GM12878 (cell line): ENCODE results near the gene TGM5. TPM values are rescaled to one million over a fixed set of nuclear protein-coding genes. Genes with fewer than 3 reads are reported as not detected.

Source experiments
- ATAC-seq: fragments of 200-7000 bp; cut with Tn5 transposase; 3 replicates; pipeline ENCODE4 v1.9.1; 2020; ENCODE audit warnings: mild to moderate bottlenecking, moderate library complexity
- BruUV-seq: library from RNA; stranded (reverse); fragments of 400-500 nt; replicated peaks from 2 replicates; lab custom pipeline; 2021; lab: Mats Ljungman, UMichigan
- CTCF ChIA-PET: fragments of 300-600 bp; sonication (Branson Sonifier 250); formaldehyde crosslinking; extraction: SDS; loops from one replicate; lab custom pipeline; 2021; ENCODE audit warnings: inconsistent platforms; lab: Yijun Ruan, JAX
- POLR2A ChIA-PET: fragments of 350-600 bp; formaldehyde crosslinking; extraction: SDS; loops from one replicate; lab custom pipeline; 2021; ENCODE audit warnings: inconsistent platforms; lab: Charles Lee
- RAD21 ChIA-PET: fragments of 300-600 bp; sonication (Branson Sonifier 250); formaldehyde crosslinking; loops from one replicate; lab custom pipeline; 2023; ENCODE audit warnings: antibody characterized with exemption; ENCODE audit not compliant: unreplicated experiment; lab: Charles Lee
- SMC1A ChIA-PET: fragments of 300-600 bp; sonication (Branson Sonifier 250); formaldehyde crosslinking; loops from one replicate; lab custom pipeline; 2023; ENCODE audit not compliant: unreplicated experiment, uncharacterized antibody; lab: Charles Lee
- DNase-seq: peaks from one replicate; pipeline ENCODE4 v3.0.0-alpha.2; 2011; ENCODE audit warnings: low read depth, low spot score
- FAIRE-seq: peaks from 3 replicates; lab custom pipeline; 2011; peaks lifted over from hg19 to GRCh38; lab: Jason Lieb, UNC
- H2AFZ ChIP-seq: 2 replicates; pipeline ENCODE4 v1.6.0; 2011; ENCODE audit warnings: low read depth, low read length, control low read depth; ENCODE audit not compliant: control insufficient read depth
- H3K27ac ChIP-seq: 2 replicates; pipeline ENCODE4 v1.5.1; 2011; ENCODE audit warnings: control low read depth; ENCODE audit not compliant: control insufficient read depth, insufficient read depth
- H3K27me3 ChIP-seq, 2 experiments: replicated peaks in 1 of 2; 2 replicates each; pipeline versions ENCODE4 v1.6.0 to v1.6.1; 2011; ENCODE audit warnings: low read length in 1 of 2; ENCODE audit not compliant: control insufficient read depth in 2 of 2, insufficient read depth in 2 of 2
- H3K36me3 ChIP-seq, 2 experiments: 2 replicates each; pipeline ENCODE4 v1.5.1; 2011; ENCODE audit warnings: low read length in 1 of 2; ENCODE audit not compliant: control insufficient read depth in 2 of 2, insufficient read depth in 2 of 2
- H3K4me1 ChIP-seq: 2 replicates; pipeline ENCODE4 v1.6.1; 2011; ENCODE audit warnings: mild to moderate bottlenecking, low read length, moderate library complexity, mixed read lengths; ENCODE audit not compliant: control insufficient read depth, insufficient read depth
- H3K4me2 ChIP-seq: 2 replicates; pipeline ENCODE4 v1.6.0; 2011; ENCODE audit warnings: control low read depth; ENCODE audit not compliant: control insufficient read depth, insufficient read depth
- H3K4me3 ChIP-seq: fragments of 200-600 bp; sonication (generic); 2 replicates; pipeline ENCODE4 v1.5.1; 2016
- H3K79me2 ChIP-seq: 2 replicates; pipeline ENCODE4 v1.6.0; 2011; ENCODE audit warnings: low read length; ENCODE audit not compliant: control insufficient read depth, insufficient read depth
- H3K9ac ChIP-seq: 2 replicates; pipeline ENCODE4 v1.8.0; 2011; ENCODE audit warnings: low read length, control low read depth, mixed read lengths; ENCODE audit not compliant: control insufficient read depth, insufficient read depth
- H3K9me3 ChIP-seq: replicated peaks from 3 replicates; pipeline ENCODE4 v1.5.1; 2011; ENCODE audit warnings: mild to moderate bottlenecking, low read length; ENCODE audit not compliant: control insufficient read depth, insufficient read depth
- H4K20me1 ChIP-seq: 2 replicates; pipeline ENCODE4 v1.6.0; 2011; ENCODE audit not compliant: control insufficient read depth, insufficient read depth
- BCL11A ChIP-seq: IDR thresholded peaks from 2 replicates; pipeline ENCODE4 v1.6.1; 2011; ENCODE audit warnings: low read depth, low read length
- BHLHE40 ChIP-seq, 2 experiments: fragments of 450-650 bp in 1 of 2; IDR thresholded peaks; 2 replicates each; pipeline ENCODE4 v1.6.1; 2011 to 2017; ENCODE audit warnings: low read depth in 2 of 2, borderline replicate concordance in 1 of 2, improper control_type of control experiment in 1 of 2, low read length in 1 of 2, mild to moderate bottlenecking in 1 of 2
- DPF2 ChIP-seq: fragments of 450-650 bp; IDR thresholded peaks from 2 replicates; pipeline ENCODE4 v1.6.1; 2017; ENCODE audit warnings: mild to moderate bottlenecking
- GABPA ChIP-seq: IDR thresholded peaks from 2 replicates; pipeline ENCODE4 v1.6.1; 2014; ENCODE audit warnings: antibody characterized with exemption, low read depth, mild to moderate bottlenecking, inconsistent platforms
- HDGF ChIP-seq: fragments of 450-650 bp; IDR thresholded peaks from 2 replicates; pipeline ENCODE4 v1.6.1; 2016; ENCODE audit warnings: antibody characterized with exemption
- IKZF1 ChIP-seq: fragments of 450-650 bp; conservative IDR thresholded peaks from 2 replicates; pipeline ENCODE4 v1.6.1; 2017; ENCODE audit warnings: antibody characterized with exemption, mild to moderate bottlenecking
- IKZF2 ChIP-seq, 2 experiments: fragments of 450-650 bp; IDR thresholded peaks; 2 replicates each; pipeline ENCODE4 v1.6.1; 2017; ENCODE audit warnings: mild to moderate bottlenecking in 2 of 2, moderate library complexity in 2 of 2
- PML ChIP-seq: IDR thresholded peaks from 2 replicates; pipeline ENCODE4 v1.6.1; 2012; ENCODE audit warnings: low read length, inconsistent platforms
- WGBS: methylation state at CpG from one replicate; pipeline ENCODE4 v1.1.6; 2016; ENCODE audit warnings: low lambda C conversion rate; ENCODE audit not compliant: insufficient replicate concordance, insufficient coverage; ENCODE audit errors: missing lambda C conversion rate; 5-methylcytosine and 5-hydroxymethylcytosine counted together
- in situ Hi-C: fragments of 300-500 bp; cut with MboI; formaldehyde crosslinking; loops from 9 replicates; pipeline ENCODE4 v1.14.3; 2018; ENCODE audit warnings: mixed read lengths
- intact Hi-C: fragments of 100-400 bp; cut with micrococcal nuclease; formaldehyde crosslinking; loops from one replicate; pipeline ENCODE4 v1.14.2; 2022; ENCODE audit not compliant: unreplicated experiment
- polyA plus RNA-seq, 11 experiments: library from polyadenylated mRNA; depleted of rRNA in 4 of 11; unstranded in 6 of 11; stranded (reverse) in 5 of 11; fragments of >200 nt; fragmentation: Nextera tagmentation in 4 of 11; fragmentation: Illumina TruSeq in 1 of 11; extraction: Ambion mirVana in 4 of 11; extraction: Trizol in 1 of 11; gene quantifications; 1 replicate in 1 of 11; 2 replicates in 10 of 11; pipeline versions ENCODE4 v1.2.1 to v1.2.3, GENCODE V29; 2011 to 2016; ENCODE audit warnings: inconsistent platforms in 2 of 11, missing spikeins in 2 of 11, low read depth in 1 of 11
- total RNA-seq, 4 experiments: library from RNA; depleted of rRNA in 3 of 4; stranded (reverse); fragments of >200 nt in 3 of 4; fragmentation: Illumina TruSeq in 1 of 4; extraction: Trizol in 1 of 4; gene quantifications; 2 replicates each; pipeline versions ENCODE4 v1.2.1 to v1.2.3, GENCODE V29; 2013 to 2021
- TF ChIP-seq, protein P1 (sequence below): fragments of 450-650 bp; IDR thresholded peaks from 2 replicates; pipeline ENCODE4 v1.6.1; 2017; ENCODE audit warnings: mild to moderate bottlenecking, moderate library complexity

TGM5 gene
- total and polyA plus RNA-seq, 10 of the 15 experiments (the other 5 are each of a cell fraction or from before 2014, with no cell fraction given) = 4.4 to 27.1 (median 5.6) TPM

DNA sequence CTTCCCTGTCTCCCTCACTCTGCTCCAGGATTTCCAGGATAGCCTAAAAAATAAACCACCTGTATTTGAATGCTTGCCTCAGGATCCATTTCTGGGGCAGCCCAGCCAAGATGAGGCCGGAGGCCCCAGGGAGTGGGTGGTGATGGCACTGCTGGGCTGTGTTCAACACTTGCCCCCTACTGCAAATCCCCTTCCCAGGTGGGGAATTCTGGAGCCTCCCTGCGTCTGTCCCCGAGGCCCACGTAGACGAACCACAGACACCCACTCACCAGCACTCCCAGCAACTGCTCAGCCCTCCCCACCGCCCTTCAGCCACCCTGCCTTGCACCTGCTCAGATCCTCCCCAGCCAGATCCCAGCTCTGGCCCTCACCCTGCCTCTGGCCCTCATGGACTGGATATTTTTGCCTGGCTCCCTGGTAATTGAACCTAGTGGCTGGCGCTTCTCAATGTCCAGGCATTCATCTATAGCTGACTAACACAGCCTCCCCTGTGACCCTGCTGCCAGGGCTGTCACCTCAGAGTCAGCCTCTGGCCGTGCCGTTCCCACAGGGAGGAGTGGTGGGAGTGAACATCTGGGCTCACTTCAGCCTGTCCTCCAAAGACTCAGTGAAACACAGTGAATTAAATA lies 28.8 kb downstream of the TGM5 start:
- Histone ChIP-seq H2AFZ (no peak overlapping the region), H3K4me3 (no peak overlapping the region), H3K79me2 (no peaks in the 10 kb centered on the region), H3K36me3 (no peaks in the 10 kb centered on the region; a peak in 1 of 4 replicates), H3K9me3 (no peaks in the 10 kb centered on the region), H3K9ac (no peak overlapping the region), H4K20me1 (no peaks in the 10 kb centered on the region)
- POLR2A ChIA-PET = interaction anchor here (1.1 to 4.6 kb wide), 5 partner anchors 9 to 16 kb away, joined by 3 to 25 read pairs (median 9); no protein-coding TSS in a partner anchor
- no TSS peak for BruUV-seq
- DNase-seq = no peak
- FAIRE-seq = no peak
- 51% methylated on average over 9 of the region's 9 CpGs for WGBS
- CTCF ChIA-PET = interaction anchor here (1.3 to 4.9 kb wide), 4 partner anchors 13 to 47 kb away, joined by 3 to 39 read pairs (median 6); no protein-coding TSS in a partner anchor
- TF ChIP-seq BCL11A (no peak), HDGF (peak; percentile 54; the same call in 1 of the 2 replicates), BHLHE40 (IDR thresholded peaks at IDR 0.05; ENCODE audit: borderline replicate concordance in 1 of 2, low read depth in 2 of 2, low read length in 1 of 2) (no peak; a peak in 1 of 4 replicates), DPF2 (peak; percentile 24; the same call in 1 of the 2 replicates), IKZF1 (peak; percentile 88), IKZF2 (IDR thresholded peaks at IDR 0.05) (peak; percentile 43 to 51; a peak in 2 of 4 replicates), PML (no peak), GABPA (no peak)
- TF ChIP-seq, protein P1, sequence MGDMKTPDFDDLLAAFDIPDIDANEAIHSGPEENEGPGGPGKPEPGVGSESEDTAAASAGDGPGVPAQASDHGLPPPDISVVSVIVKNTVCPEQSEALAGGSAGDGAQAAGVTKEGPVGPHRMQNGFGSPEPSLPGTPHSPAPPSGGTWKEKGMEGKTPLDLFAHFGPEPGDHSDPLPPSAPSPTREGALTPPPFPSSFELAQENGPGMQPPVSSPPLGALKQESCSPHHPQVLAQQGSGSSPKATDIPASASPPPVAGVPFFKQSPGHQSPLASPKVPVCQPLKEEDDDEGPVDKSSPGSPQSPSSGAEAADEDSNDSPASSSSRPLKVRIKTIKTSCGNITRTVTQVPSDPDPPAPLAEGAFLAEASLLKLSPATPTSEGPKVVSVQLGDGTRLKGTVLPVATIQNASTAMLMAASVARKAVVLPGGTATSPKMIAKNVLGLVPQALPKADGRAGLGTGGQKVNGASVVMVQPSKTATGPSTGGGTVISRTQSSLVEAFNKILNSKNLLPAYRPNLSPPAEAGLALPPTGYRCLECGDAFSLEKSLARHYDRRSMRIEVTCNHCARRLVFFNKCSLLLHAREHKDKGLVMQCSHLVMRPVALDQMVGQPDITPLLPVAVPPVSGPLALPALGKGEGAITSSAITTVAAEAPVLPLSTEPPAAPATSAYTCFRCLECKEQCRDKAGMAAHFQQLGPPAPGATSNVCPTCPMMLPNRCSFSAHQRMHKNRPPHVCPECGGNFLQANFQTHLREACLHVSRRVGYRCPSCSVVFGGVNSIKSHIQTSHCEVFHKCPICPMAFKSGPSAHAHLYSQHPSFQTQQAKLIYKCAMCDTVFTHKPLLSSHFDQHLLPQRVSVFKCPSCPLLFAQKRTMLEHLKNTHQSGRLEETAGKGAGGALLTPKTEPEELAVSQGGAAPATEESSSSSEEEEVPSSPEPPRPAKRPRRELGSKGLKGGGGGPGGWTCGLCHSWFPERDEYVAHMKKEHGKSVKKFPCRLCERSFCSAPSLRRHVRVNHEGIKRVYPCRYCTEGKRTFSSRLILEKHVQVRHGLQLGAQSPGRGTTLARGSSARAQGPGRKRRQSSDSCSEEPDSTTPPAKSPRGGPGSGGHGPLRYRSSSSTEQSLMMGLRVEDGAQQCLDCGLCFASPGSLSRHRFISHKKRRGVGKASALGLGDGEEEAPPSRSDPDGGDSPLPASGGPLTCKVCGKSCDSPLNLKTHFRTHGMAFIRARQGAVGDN = peak; percentile 37; the same call in 1 of the 2 replicates
- TF ChIP-seq, all 136 proteins: peak for 5
- peak; percentile 10; the same call in 1 of the 3 replicates for ATAC-seq
- Histone ChIP-seq H3K27me3 (no peaks in the 10 kb centered on the region), H3K4me1 (peaks cover 17% of the 10 kb centered on the region), H3K4me2 (peak overlapping the region; percentile 28; the same call in 1 of the 2 replicates), H3K27ac (no peak overlapping the region; the same call in 1 of the 2 replicates)
- in situ Hi-C loops (loop anchor here (10.0 kb wide), 1 partner anchor 47 kb away; no protein-coding TSS in a partner anchor), intact Hi-C loops (no loop called here)
- ChIA-PET RAD21 (interaction anchor here (0.9 to 4.5 kb wide), 5 partner anchors 10 to 48 kb away, joined by 3 to 21 read pairs (median 12); no protein-coding TSS in a partner anchor), SMC1A (interaction anchor here (0.7 to 5.7 kb wide), 8 partner anchors 9 to 1553 kb away, joined by 3 to 36 read pairs (median 6); no protein-coding TSS in a partner anchor)
